GM06990 (cell line): ENCODE data around the gene HIP1R.
A peak's percentile ranks its signal among the peaks of the same experiment; 100 is the strongest.

ENCODE experiments used
- DNase-seq: peaks from one replicate; pipeline ENCODE4 v3.0.0-alpha.2; 2011; ENCODE audit not compliant: insufficient read length; ENCODE audit errors: extremely low read depth
- H3K27me3 ChIP-seq: replicated peaks from 2 replicates; pipeline ENCODE4 v1.6.0; 2011; ENCODE audit warnings: low read length; ENCODE audit not compliant: control insufficient read depth, insufficient read depth
- H3K36me3 ChIP-seq: 2 replicates; pipeline ENCODE4 v1.5.1; 2011; ENCODE audit warnings: low read length; ENCODE audit not compliant: control insufficient read depth, insufficient read depth
- H3K4me3 ChIP-seq: replicated peaks from 2 replicates; pipeline ENCODE4 v1.5.1; 2011; ENCODE audit warnings: low read depth, mild to moderate bottlenecking, control low read depth, low read length
- CTCF ChIP-seq: IDR thresholded peaks from 2 replicates; pipeline ENCODE4 v1.5.1; 2011; ENCODE audit warnings: low read length, control low read depth, mild to moderate bottlenecking, inconsistent platforms; ENCODE audit not compliant: insufficient read depth, poor library complexity, severe bottlenecking

The HIP1R gene

GRCh38 chr12:122834921-122835749 is at the start of gene HIP1R:
HIP1R (plus strand) TSS chr12:122835457; CDS start chr12:122835551, 94 bp downstream.
- Histone ChIP-seq H3K4me3 (peak within 1 kb of the TSS; percentile 68), H3K36me3 (no peaks in the 10 kb centered on the region), H3K27me3 (no peaks in the 10 kb centered on the region; the same call in 1 of the 2 replicates)
- TF ChIP-seq CTCF: no peak
- DNase-seq: no peak

- TF ChIP-seq CTCF: no peak
- Histone ChIP-seq H3K27me3 (no peaks in the 10 kb centered on the region), H3K4me3 (no peak overlapping the region), H3K36me3 (no peaks in the 10 kb centered on the region)
- DNase-seq: peak; percentile 20
These were observed 49.8 kb upstream of the HIP1R start for GRCh38 chr12:122785503-122785902.

- H3K36me3 ChIP-seq: no peaks in the 10 kb centered on the region
- no peak for DNase-seq
- H3K4me3 ChIP-seq: no peak overlapping the region
- TF ChIP-seq CTCF: no peak
- no peaks in the 10 kb centered on the region for H3K27me3 ChIP-seq
These were observed 46.9 kb upstream of the HIP1R start for GRCh38 chr12:122788387-122788786.

- TF ChIP-seq CTCF: no peak
- no peak overlapping the region for H3K4me3 ChIP-seq
- no peak for DNase-seq
- no peaks in the 10 kb centered on the region for H3K27me3 ChIP-seq
- no peaks in the 10 kb centered on the region for H3K36me3 ChIP-seq
These were observed 45.6 kb upstream of the HIP1R start for GRCh38 chr12:122789637-122790036.

- DNase-seq: no peak
These were observed 44.7 kb upstream of the HIP1R start for GRCh38 chr12:122790393-122791075.

More at GRCh38 chr12:122790393-122791075, 44.7 kb upstream of the HIP1R start:
- no peak overlapping the region for H3K4me3 ChIP-seq
- TF ChIP-seq CTCF: no peak
- no peaks in the 10 kb centered on the region for H3K27me3 ChIP-seq
- no peaks in the 10 kb centered on the region for H3K36me3 ChIP-seq
